ENCODE measurements around the gene KIAA1671.

KIAA1671 gene

DNA sequence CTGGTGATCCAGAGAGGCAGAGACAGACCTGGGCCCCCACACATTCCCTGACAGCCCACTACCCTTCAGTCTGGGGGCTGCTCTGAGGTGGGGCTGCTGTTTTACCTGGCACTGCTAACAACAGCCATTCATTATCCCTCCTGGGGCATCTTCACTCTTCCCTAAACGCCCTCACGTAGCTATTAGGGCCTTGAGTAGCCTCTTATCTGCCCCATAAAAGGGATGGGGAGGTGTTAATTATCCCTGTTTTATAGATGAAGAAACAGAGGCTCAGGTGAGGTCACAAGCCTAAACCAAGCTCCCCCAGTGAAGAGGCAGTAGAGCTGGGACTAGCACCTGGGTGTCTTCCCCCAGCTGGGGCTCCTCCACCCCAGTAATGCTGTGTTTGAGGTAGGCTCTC is 79.5 kb downstream of the KIAA1671 start:
- no peak for DNase-seq (ENCODE audit: low read depth)
- TF ChIP-seq, protein P1, sequence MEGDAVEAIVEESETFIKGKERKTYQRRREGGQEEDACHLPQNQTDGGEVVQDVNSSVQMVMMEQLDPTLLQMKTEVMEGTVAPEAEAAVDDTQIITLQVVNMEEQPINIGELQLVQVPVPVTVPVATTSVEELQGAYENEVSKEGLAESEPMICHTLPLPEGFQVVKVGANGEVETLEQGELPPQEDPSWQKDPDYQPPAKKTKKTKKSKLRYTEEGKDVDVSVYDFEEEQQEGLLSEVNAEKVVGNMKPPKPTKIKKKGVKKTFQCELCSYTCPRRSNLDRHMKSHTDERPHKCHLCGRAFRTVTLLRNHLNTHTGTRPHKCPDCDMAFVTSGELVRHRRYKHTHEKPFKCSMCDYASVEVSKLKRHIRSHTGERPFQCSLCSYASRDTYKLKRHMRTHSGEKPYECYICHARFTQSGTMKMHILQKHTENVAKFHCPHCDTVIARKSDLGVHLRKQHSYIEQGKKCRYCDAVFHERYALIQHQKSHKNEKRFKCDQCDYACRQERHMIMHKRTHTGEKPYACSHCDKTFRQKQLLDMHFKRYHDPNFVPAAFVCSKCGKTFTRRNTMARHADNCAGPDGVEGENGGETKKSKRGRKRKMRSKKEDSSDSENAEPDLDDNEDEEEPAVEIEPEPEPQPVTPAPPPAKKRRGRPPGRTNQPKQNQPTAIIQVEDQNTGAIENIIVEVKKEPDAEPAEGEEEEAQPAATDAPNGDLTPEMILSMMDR (IDR thresholded peaks at IDR 0.05; ENCODE audit: insufficient read depth, low read depth, low read length, missing control alignments) = no peak
- no peak overlapping the region for H3K4me3 ChIP-seq (ENCODE audit: low read length)

DNA sequence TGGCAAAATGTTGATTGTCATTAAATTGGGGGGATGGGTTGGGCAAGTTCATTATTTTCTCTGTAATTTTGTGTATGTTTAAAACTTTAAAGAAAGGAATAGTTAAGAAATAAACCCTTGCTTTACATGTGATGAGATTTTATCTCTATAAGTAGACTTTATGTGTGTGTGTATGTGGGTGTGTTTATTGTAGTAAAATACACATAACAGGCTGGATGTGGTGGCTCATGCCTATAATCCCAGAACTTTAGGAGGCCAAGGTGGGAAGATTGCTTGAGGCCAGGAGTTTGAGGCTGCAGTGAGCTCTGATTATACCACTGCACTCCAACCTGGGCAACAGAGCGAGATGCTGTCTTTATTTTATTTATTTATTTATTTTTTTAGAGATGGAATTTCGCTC is 83.2 kb downstream of the KIAA1671 start:
- H3K4me3 ChIP-seq (ENCODE audit: low read length) = no peak overlapping the region
- DNase-seq (ENCODE audit: low read depth) = no peak
- TF ChIP-seq, protein P1 (IDR thresholded peaks at IDR 0.05; ENCODE audit: insufficient read depth, low read depth, low read length, missing control alignments) = no peak

DNA sequence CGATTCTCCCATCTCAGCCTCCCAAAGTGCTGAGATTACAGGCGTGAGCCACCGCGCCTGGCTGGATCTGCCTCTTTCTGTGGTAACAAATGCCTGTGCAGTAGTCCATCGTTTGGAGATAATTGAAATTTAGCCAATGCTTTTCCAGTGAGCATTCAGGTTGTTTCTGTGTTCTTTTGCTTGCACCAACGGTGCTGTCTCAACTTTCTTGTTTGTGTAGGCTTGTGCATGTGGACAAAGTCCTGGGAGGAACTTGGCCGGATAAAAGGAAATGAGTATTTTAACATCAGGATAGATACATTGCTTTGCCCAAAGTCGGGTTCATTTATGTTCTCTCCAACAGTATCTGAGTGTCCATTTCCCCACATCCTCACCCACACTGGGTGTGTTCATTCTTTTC is 85.7 kb downstream of the KIAA1671 start:
- DNase-seq (ENCODE audit: low read depth) = no peak
- H3K4me3 ChIP-seq (ENCODE audit: low read length) = no peak overlapping the region
- TF ChIP-seq, protein P1 (IDR thresholded peaks at IDR 0.05; ENCODE audit: insufficient read depth, low read depth, low read length, missing control alignments) = no peak

DNA sequence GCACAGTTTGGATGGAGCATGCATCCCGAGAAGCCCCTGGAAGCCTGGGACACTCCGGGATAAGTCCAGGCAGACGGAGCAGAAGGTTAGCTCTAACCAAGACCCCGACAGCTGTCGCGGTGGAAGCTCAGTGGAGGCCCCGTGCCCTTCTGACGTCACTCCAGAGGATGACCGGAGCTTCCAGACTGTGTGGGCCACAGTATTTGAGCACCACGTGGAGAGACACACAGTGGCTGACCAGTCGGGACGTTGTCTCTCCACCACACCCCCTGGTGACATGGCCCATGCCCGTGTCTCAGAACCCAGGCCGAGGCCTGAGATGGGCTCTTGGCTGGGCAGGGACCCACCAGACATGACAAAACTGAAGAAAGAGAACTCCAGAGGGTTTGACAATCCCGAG is 86.3 kb downstream of the KIAA1671 start:
- TF ChIP-seq, protein P1 (IDR thresholded peaks at IDR 0.05; ENCODE audit: insufficient read depth, low read depth, low read length, missing control alignments) = no peak
- no peak for DNase-seq (ENCODE audit: low read depth)
- no peak overlapping the region for H3K4me3 ChIP-seq (ENCODE audit: low read length)

DNA sequence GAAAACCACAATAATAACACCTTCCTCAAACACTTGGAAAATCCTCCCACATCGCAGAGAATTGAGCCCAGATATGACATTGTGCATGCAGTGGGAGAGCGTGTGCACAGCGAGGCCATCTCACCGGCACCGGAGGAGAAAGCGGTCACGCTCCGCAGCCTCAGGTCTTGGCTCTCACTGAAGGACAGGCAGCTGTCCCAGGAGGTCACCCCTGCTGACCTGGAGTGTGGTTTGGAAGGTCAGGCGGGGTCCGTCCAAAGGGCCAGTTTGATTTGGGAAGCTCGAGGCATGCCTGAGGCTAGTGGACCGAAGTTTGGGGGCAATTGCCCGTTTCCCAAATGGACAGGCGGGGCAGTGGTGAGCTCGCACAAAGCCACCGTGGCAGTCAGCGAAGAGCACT is 86.7 kb downstream of the KIAA1671 start:
- no peak overlapping the region for H3K4me3 ChIP-seq (ENCODE audit: low read length)
- DNase-seq (ENCODE audit: low read depth) = no peak
- TF ChIP-seq, protein P1 (IDR thresholded peaks at IDR 0.05; ENCODE audit: insufficient read depth, low read depth, low read length, missing control alignments) = no peak

DNA sequence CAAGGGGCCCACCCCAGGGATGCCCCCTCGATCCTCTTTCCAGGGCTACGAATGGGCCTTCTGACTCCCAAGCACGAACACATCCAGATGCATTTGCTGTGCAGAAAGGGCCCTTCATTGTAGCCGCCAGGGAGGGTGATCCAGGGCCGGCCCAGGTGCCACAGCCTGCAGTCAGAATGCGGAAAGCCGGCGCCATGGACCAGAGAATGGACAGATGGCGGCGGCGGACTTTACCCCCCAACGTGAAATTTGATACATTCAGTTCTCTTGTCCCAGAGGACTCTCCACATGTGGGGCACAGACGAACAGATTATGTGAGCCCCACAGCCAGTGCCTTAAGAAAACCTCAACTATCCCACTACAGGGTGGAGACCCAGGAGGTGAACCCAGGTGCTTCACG is 87.2 kb downstream of the KIAA1671 start:
- DNase-seq (ENCODE audit: low read depth) = no peak
- no peak overlapping the region for H3K4me3 ChIP-seq (ENCODE audit: low read length)
- TF ChIP-seq, protein P1 (IDR thresholded peaks at IDR 0.05; ENCODE audit: insufficient read depth, low read depth, low read length, missing control alignments) = no peak

DNA sequence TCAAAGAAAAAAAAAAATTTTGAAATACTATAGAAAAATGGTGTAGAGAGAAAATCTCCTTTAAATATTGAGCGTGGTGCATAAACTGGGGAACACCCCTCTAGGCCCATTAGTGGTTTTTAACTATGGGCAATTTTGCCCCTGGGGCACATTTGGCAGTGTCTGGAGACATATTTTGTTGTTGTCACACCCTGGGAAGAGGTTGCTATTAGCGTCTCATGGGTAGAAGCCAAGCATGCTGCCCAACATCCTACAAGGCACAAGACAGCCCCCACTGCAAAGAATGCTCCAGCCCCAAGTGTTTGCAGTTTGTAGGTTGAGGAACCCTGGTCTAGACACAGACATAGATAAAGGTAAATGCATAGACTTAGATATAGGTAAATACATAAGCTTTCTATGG is 92.6 kb downstream of the KIAA1671 start:
- H3K4me3 ChIP-seq (ENCODE audit: low read length) = no peak overlapping the region
- no peak for DNase-seq (ENCODE audit: low read depth)
- TF ChIP-seq, protein P1 (IDR thresholded peaks at IDR 0.05; ENCODE audit: insufficient read depth, low read depth, low read length, missing control alignments) = no peak

All from epithelial cell of esophagus (primary cell).